HEK293 (cell line): ENCODE measurements around the gene EVA1C.

ENCODE experiments used
- CTCF ChIP-seq: fragments of 450-650 bp; formaldehyde crosslinking; IDR thresholded peaks from 2 replicates; pipeline ENCODE4 v1.5.1; 2016; ENCODE audit warnings: missing biosample characterization, missing genetic modification characterization
- ZNF366 ChIP-seq: fragments of 450-650 bp; formaldehyde crosslinking; conservative IDR thresholded peaks from 2 replicates; pipeline ENCODE4 v1.5.1; 2016; ENCODE audit warnings: missing biosample characterization, missing genetic modification characterization

GRCh38 chr21:32413015-32413504 is 554 bp downstream of the EVA1C start:
- no peak; the same call in none of the 2 replicates for TF ChIP-seq CTCF (tag by site-specific recombination)
- no peak for TF ChIP-seq ZNF366 (tag by site-specific recombination)
